GM06990 (cell line): ENCODE results near the gene ATP5ME.

Experiments used
- DNase-seq: peaks from one replicate; pipeline ENCODE4 v3.0.0-alpha.2; 2011; ENCODE audit not compliant: insufficient read length; ENCODE audit errors: extremely low read depth
- H3K27me3 ChIP-seq: replicated peaks from 2 replicates; pipeline ENCODE4 v1.6.0; 2011; ENCODE audit warnings: low read length; ENCODE audit not compliant: control insufficient read depth, insufficient read depth
- H3K36me3 ChIP-seq: 2 replicates; pipeline ENCODE4 v1.5.1; 2011; ENCODE audit warnings: low read length; ENCODE audit not compliant: control insufficient read depth, insufficient read depth
- H3K4me3 ChIP-seq: replicated peaks from 2 replicates; pipeline ENCODE4 v1.5.1; 2011; ENCODE audit warnings: low read depth, mild to moderate bottlenecking, control low read depth, low read length
- CTCF ChIP-seq: IDR thresholded peaks from 2 replicates; pipeline ENCODE4 v1.5.1; 2011; ENCODE audit warnings: low read length, control low read depth, mild to moderate bottlenecking, inconsistent platforms; ENCODE audit not compliant: insufficient read depth, poor library complexity, severe bottlenecking

The ATP5ME gene

GRCh38 chr4:653080-653821, 20.8 kb downstream of the ATP5ME start:
- DNase-seq = no peak
- Histone ChIP-seq H3K36me3 (no peaks in the 10 kb centered on the region), H3K4me3 (no peak overlapping the region), H3K27me3 (no peaks in the 10 kb centered on the region)
- TF ChIP-seq CTCF = no peak

- Histone ChIP-seq H3K27me3 (no peaks in the 10 kb centered on the region), H3K4me3 (no peak overlapping the region), H3K36me3 (no peaks in the 10 kb centered on the region)
- no peak for TF ChIP-seq CTCF
- no peak for DNase-seq
These were observed 22.0 kb downstream of the ATP5ME start for GRCh38 chr4:651884-652642.

GRCh38 chr4:650951-651883, 22.9 kb downstream of the ATP5ME start:
- Histone ChIP-seq H3K4me3 (no peak overlapping the region), H3K27me3 (no peaks in the 10 kb centered on the region), H3K36me3 (no peaks in the 10 kb centered on the region)
- TF ChIP-seq CTCF = no peak
- no peak for DNase-seq

- no peak for TF ChIP-seq CTCF
- Histone ChIP-seq H3K27me3 (no peaks in the 10 kb centered on the region), H3K4me3 (no peak overlapping the region), H3K36me3 (no peaks in the 10 kb centered on the region)
- no peak for DNase-seq
These were observed 23.6 kb downstream of the ATP5ME start for GRCh38 chr4:650461-650860.

- no peak for TF ChIP-seq CTCF
- DNase-seq = no peak
- Histone ChIP-seq H3K27me3 (no peaks in the 10 kb centered on the region), H3K36me3 (no peaks in the 10 kb centered on the region), H3K4me3 (no peak overlapping the region)
These were observed 24.2 kb downstream of the ATP5ME start for GRCh38 chr4:649751-650310.
